Measurements from ENCODE around the gene MAP4K4.
"Not testable (repeated sequence)": the region's sequence is repeated elsewhere in the genome, so short reads cannot be mapped to it uniquely, and the experiment has no call there.

Gene MAP4K4

GRCh38 chr2:101768556-101769220 is 71.2 kb downstream of the MAP4K4 start:
- peak overlapping the region; percentile 53; the same call in 1 of the 2 replicates for H3K27ac ChIP-seq (ENCODE audit: low read depth, low read length)
- peaks cover 100% of the 10 kb centered on the region for H3K79me2 ChIP-seq (ENCODE audit: insufficient read depth, low read length)
- no peak overlapping the region for H3K9ac ChIP-seq (ENCODE audit: low read length)
- no peaks in the 10 kb centered on the region for H3K36me3 ChIP-seq (ENCODE audit: low read length)
- no peak overlapping the region for H2AFZ ChIP-seq (ENCODE audit: low read depth, low read length, severe bottlenecking)
- H3K9me3 ChIP-seq (ENCODE audit: insufficient read depth, low read length), result no peaks in the 10 kb centered on the region
- no peaks in the 10 kb centered on the region for H3K27me3 ChIP-seq (ENCODE audit: low read length)
- no peak overlapping the region for H3K4me3 ChIP-seq (ENCODE audit: insufficient read depth, low read length, poor library complexity, severe bottlenecking)
- TF ChIP-seq CTCF (IDR thresholded peaks at IDR 0.05; ENCODE audit: insufficient read depth, low read length, poor library complexity, severe bottlenecking), result no peak
- TF ChIP-seq EZH2phosphoT487 (conservative IDR thresholded peaks at IDR 0.05; ENCODE audit: low read length), result no peak
- H3K4me2 ChIP-seq (ENCODE audit: low read depth, low read length, poor library complexity, severe bottlenecking), result peak overlapping the region; percentile 42
- H3K9me2 ChIP-seq (replicated peaks; ENCODE audit: insufficient read depth, low read length), result no peaks in the 10 kb centered on the region
- peaks cover 8% of the 10 kb centered on the region; the same call in 1 of the 2 replicates for H3F3A ChIP-seq (ENCODE audit: insufficient read depth)
- H4K20me1 ChIP-seq (ENCODE audit: low read depth, low read length), result peaks cover 37% of the 10 kb centered on the region; the same call in 1 of the 2 replicates

GRCh38 chr2:101769726-101770125 is 72.2 kb downstream of the MAP4K4 start:
- peaks cover 39% of the 10 kb centered on the region; the same call in 1 of the 2 replicates for H4K20me1 ChIP-seq (ENCODE audit: low read depth, low read length)
- H3K27ac ChIP-seq (ENCODE audit: low read depth, low read length); H2AFZ ChIP-seq (ENCODE audit: low read depth, low read length, severe bottlenecking); H3K9ac ChIP-seq (ENCODE audit: low read length); H3F3A ChIP-seq (ENCODE audit: insufficient read depth); H3K9me2 ChIP-seq (replicated peaks; ENCODE audit: insufficient read depth, low read length); H3K4me3 ChIP-seq (ENCODE audit: insufficient read depth, low read length, poor library complexity, severe bottlenecking); H3K9me3 ChIP-seq (ENCODE audit: insufficient read depth, low read length); H3K4me2 ChIP-seq (ENCODE audit: low read depth, low read length, poor library complexity, severe bottlenecking); H3K27me3 ChIP-seq (ENCODE audit: low read length); H3K36me3 ChIP-seq (ENCODE audit: low read length): not testable (repeated sequence)
- peaks cover 100% of the 10 kb centered on the region for H3K79me2 ChIP-seq (ENCODE audit: insufficient read depth, low read length)

GRCh38 chr2:101770726-101771125 is 73.2 kb downstream of the MAP4K4 start:
- Histone ChIP-seq H3K4me3 (ENCODE audit: insufficient read depth, low read length, poor library complexity, severe bottlenecking) (no peak overlapping the region), H3K9me3 (ENCODE audit: insufficient read depth, low read length) (no peaks in the 10 kb centered on the region), H3K27me3 (ENCODE audit: low read length) (no peaks in the 10 kb centered on the region), H3K27ac (ENCODE audit: low read depth, low read length) (no peak overlapping the region), H3K9me2 (replicated peaks; ENCODE audit: insufficient read depth, low read length) (no peaks in the 10 kb centered on the region), H3K9ac (ENCODE audit: low read length) (no peak overlapping the region), H3K79me2 (ENCODE audit: insufficient read depth, low read length) (peaks cover 100% of the 10 kb centered on the region), H3K36me3 (ENCODE audit: low read length) (no peaks in the 10 kb centered on the region), H3K4me2 (ENCODE audit: low read depth, low read length, poor library complexity, severe bottlenecking) (no peak overlapping the region), H2AFZ (ENCODE audit: low read depth, low read length, severe bottlenecking) (no peak overlapping the region), H3F3A (ENCODE audit: insufficient read depth) (peaks cover 8% of the 10 kb centered on the region; the same call in 1 of the 2 replicates), H4K20me1 (ENCODE audit: low read depth, low read length) (peaks cover 46% of the 10 kb centered on the region)
- peak; percentile 61 for TF ChIP-seq CTCF (IDR thresholded peaks at IDR 0.05; ENCODE audit: insufficient read depth, low read length, poor library complexity, severe bottlenecking)
- TF ChIP-seq EZH2phosphoT487 (conservative IDR thresholded peaks at IDR 0.05; ENCODE audit: low read length), result no peak

GRCh38 chr2:101771227-101771902 is 73.9 kb downstream of the MAP4K4 start:
- Histone ChIP-seq H3K79me2 (ENCODE audit: insufficient read depth, low read length) (peaks cover 100% of the 10 kb centered on the region), H3K9me3 (ENCODE audit: insufficient read depth, low read length) (no peaks in the 10 kb centered on the region), H3K4me2 (ENCODE audit: low read depth, low read length, poor library complexity, severe bottlenecking) (no peak overlapping the region), H3F3A (ENCODE audit: insufficient read depth) (peaks cover 8% of the 10 kb centered on the region; the same call in 1 of the 2 replicates), H3K9me2 (replicated peaks; ENCODE audit: insufficient read depth, low read length) (no peaks in the 10 kb centered on the region), H3K27ac (ENCODE audit: low read depth, low read length) (no peak overlapping the region), H3K4me3 (ENCODE audit: insufficient read depth, low read length, poor library complexity, severe bottlenecking) (no peak overlapping the region), H4K20me1 (ENCODE audit: low read depth, low read length) (peaks cover 48% of the 10 kb centered on the region), H3K27me3 (ENCODE audit: low read length) (no peaks in the 10 kb centered on the region), H3K9ac (ENCODE audit: low read length) (no peak overlapping the region), H2AFZ (ENCODE audit: low read depth, low read length, severe bottlenecking) (no peak overlapping the region), H3K36me3 (ENCODE audit: low read length) (no peaks in the 10 kb centered on the region)
- no peak for TF ChIP-seq CTCF (IDR thresholded peaks at IDR 0.05; ENCODE audit: insufficient read depth, low read length, poor library complexity, severe bottlenecking)
